ENCODE results near the gene BMP8B.

Gene BMP8B

GRCh38 chr1:39761557-39762260, 27.0 kb downstream of the BMP8B start:
- no peak overlapping the region for H3K4me3 ChIP-seq (ENCODE audit: severe bottlenecking)
- no peaks in the 10 kb centered on the region for H3K4me1 ChIP-seq (ENCODE audit: insufficient read depth, poor library complexity, severe bottlenecking)
- no peak overlapping the region for H3K27ac ChIP-seq (ENCODE audit: poor library complexity, severe bottlenecking)
- peaks cover 4% of the 10 kb centered on the region for H3K36me3 ChIP-seq (ENCODE audit: low read depth)
- no peaks in the 10 kb centered on the region for H3K9me3 ChIP-seq (ENCODE audit: severe bottlenecking)
- no peaks in the 10 kb centered on the region for H3K27me3 ChIP-seq (ENCODE audit: insufficient read depth, poor library complexity, severe bottlenecking)
- DNase-seq (ENCODE audit: low spot score) (no peak), ATAC-seq (ENCODE audit: low read depth) (0 out of 3 replicates have a peak, but pooled peaks have one; percentile 5)
- TF ChIP-seq CTCF (IDR thresholded peaks at IDR 0.05; ENCODE audit: poor library complexity, severe bottlenecking): no peak

- DNase-seq (ENCODE audit: low spot score) (no peak), ATAC-seq (ENCODE audit: low read depth) (no peak)
- Histone ChIP-seq H3K4me3 (ENCODE audit: severe bottlenecking) (no peak overlapping the region), H3K27ac (ENCODE audit: poor library complexity, severe bottlenecking) (no peak overlapping the region), H3K27me3 (ENCODE audit: insufficient read depth, poor library complexity, severe bottlenecking) (no peaks in the 10 kb centered on the region), H3K9me3 (ENCODE audit: severe bottlenecking) (no peaks in the 10 kb centered on the region), H3K36me3 (ENCODE audit: low read depth) (peaks cover 9% of the 10 kb centered on the region), H3K4me1 (ENCODE audit: insufficient read depth, poor library complexity, severe bottlenecking) (no peaks in the 10 kb centered on the region)
- TF ChIP-seq CTCF (IDR thresholded peaks at IDR 0.05; ENCODE audit: poor library complexity, severe bottlenecking): no peak
Measured at GRCh38 chr1:39761016-39761415, 27.6 kb downstream of the BMP8B start.

- peaks cover 13% of the 10 kb centered on the region for H3K36me3 ChIP-seq (ENCODE audit: low read depth)
- no peaks in the 10 kb centered on the region for H3K27me3 ChIP-seq (ENCODE audit: insufficient read depth, poor library complexity, severe bottlenecking)
- no peaks in the 10 kb centered on the region for H3K9me3 ChIP-seq (ENCODE audit: severe bottlenecking)
- no peak for DNase-seq (ENCODE audit: low spot score)
- H3K4me1 ChIP-seq (ENCODE audit: insufficient read depth, poor library complexity, severe bottlenecking): no peaks in the 10 kb centered on the region
- no peak for ATAC-seq (ENCODE audit: low read depth)
- no peak for TF ChIP-seq CTCF (IDR thresholded peaks at IDR 0.05; ENCODE audit: poor library complexity, severe bottlenecking)
- H3K27ac ChIP-seq (ENCODE audit: poor library complexity, severe bottlenecking): no peak overlapping the region
- H3K4me3 ChIP-seq (ENCODE audit: severe bottlenecking): no peak overlapping the region
Measured at GRCh38 chr1:39760074-39761008, 28.3 kb downstream of the BMP8B start.

- H3K27me3 ChIP-seq (ENCODE audit: insufficient read depth, poor library complexity, severe bottlenecking): no peaks in the 10 kb centered on the region
- H3K27ac ChIP-seq (ENCODE audit: poor library complexity, severe bottlenecking): no peak overlapping the region
- H3K4me3 ChIP-seq (ENCODE audit: severe bottlenecking): no peak overlapping the region
- ATAC-seq (ENCODE audit: low read depth) (no peak), DNase-seq (ENCODE audit: low spot score) (no peak)
- peaks cover 20% of the 10 kb centered on the region for H3K36me3 ChIP-seq (ENCODE audit: low read depth)
- H3K9me3 ChIP-seq (ENCODE audit: severe bottlenecking): no peaks in the 10 kb centered on the region
- no peak for TF ChIP-seq CTCF (IDR thresholded peaks at IDR 0.05; ENCODE audit: poor library complexity, severe bottlenecking)
- no peaks in the 10 kb centered on the region for H3K4me1 ChIP-seq (ENCODE audit: insufficient read depth, poor library complexity, severe bottlenecking)
Measured at GRCh38 chr1:39759436-39759726, 29.3 kb downstream of the BMP8B start.
